ENCODE data around the gene LAMA3. TPM values are rescaled to one million over a fixed set of nuclear protein-coding genes. Genes with fewer than 3 reads are reported as not detected.

Gene LAMA3
- total RNA-seq, 1 experiment from 2014 or later: 5.6 TPM

DNA sequence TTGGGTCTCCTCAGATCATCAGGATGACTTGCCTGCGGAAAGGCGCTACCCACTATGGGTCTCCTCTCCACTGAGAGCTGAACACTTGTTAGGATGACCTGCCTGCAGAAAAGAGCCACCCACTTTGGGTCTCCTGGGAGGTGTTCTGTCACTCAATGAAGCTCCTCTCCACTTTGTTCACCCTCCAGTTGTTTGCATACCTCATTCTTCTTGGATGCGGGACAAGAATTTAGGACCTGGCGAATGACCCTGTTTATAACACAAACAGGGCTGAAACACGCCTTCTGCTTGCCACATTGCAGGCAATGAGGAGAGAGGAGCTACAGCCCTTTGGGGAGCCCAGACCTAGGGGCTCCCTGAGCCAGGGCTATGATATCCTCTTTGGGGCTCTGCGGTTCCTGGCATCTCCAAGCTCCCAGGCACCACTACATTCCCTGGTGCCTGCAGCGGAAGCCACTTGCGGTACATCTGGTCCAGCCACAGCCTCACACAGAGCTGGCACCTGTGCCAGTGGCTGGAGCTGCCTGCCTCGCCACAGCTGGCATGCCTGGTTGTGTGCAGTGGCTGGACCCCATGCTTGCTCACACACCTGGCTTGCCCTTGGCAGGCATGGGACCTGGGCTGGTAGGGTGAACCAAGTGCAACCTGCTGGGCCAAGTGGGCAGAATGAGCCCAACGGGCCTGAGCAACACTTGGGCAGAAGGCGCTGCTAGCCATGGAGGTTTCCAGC is 47.2 kb upstream of the LAMA3 start:
- POLR2A ChIA-PET: interaction anchor here (0.6 kb wide), 1 partner anchor 12 kb away, joined by 3 read pairs; no protein-coding TSS in a partner anchor
- Histone ChIP-seq H3K27ac (ENCODE audit: low read depth, low read length) (no peak overlapping the region), H3K9me2 (ENCODE audit: insufficient read depth) (no peaks in the 10 kb centered on the region), H2AFZ (ENCODE audit: low read depth, low read length, poor library complexity, severe bottlenecking) (no peak overlapping the region), H3K4me1 (ENCODE audit: control insufficient read depth in 1 of 2, insufficient read depth in 2 of 2, low read length in 2 of 2) (peaks cover 0 to 5% of the 10 kb centered on the region in 2 experiments; a peak in 1 of 4 replicates), H3K79me2 (ENCODE audit: insufficient read depth, low read length) (no peaks in the 10 kb centered on the region), H3K4me3 (replicated peaks in 1 of 2; ENCODE audit: low read depth in 1 of 2, low read length in 2 of 2) (no peak overlapping the region), H3K27me3 (ENCODE audit: insufficient read depth, low read length) (no peaks in the 10 kb centered on the region), H3K4me2 (ENCODE audit: low read length) (no peak overlapping the region), H3K9ac (ENCODE audit: low read length) (no peak overlapping the region), H4K20me1 (ENCODE audit: insufficient read depth) (no peaks in the 10 kb centered on the region), H3K36me3 (ENCODE audit: control insufficient read depth in 1 of 2, insufficient read depth in 2 of 2, low read length in 2 of 2) (no peaks in the 10 kb centered on the region), H3K9me3 (ENCODE audit: control insufficient read depth in 1 of 2, insufficient read depth in 1 of 2, low read depth in 1 of 2, low read length in 2 of 2) (no peaks in the 10 kb centered on the region; a peak in 1 of 4 replicates)
- BruUV-seq (replicated peaks): no TSS peak
- RAD21 ChIA-PET (ENCODE audit: low non-redundant PET in 1 of 2, low total read pairs in 2 of 2, uncharacterized antibody in 2 of 2, unreplicated experiment in 2 of 2): no interaction called here
- DNase-seq (ENCODE audit: low read depth, low spot score) (no peak), ATAC-seq (no peak)
- CTCF ChIA-PET: interaction anchor here (2.9 kb wide), 1 partner anchor 61 kb away, joined by 13 read pairs; no protein-coding TSS in a partner anchor
- TF ChIP-seq, protein P1, sequence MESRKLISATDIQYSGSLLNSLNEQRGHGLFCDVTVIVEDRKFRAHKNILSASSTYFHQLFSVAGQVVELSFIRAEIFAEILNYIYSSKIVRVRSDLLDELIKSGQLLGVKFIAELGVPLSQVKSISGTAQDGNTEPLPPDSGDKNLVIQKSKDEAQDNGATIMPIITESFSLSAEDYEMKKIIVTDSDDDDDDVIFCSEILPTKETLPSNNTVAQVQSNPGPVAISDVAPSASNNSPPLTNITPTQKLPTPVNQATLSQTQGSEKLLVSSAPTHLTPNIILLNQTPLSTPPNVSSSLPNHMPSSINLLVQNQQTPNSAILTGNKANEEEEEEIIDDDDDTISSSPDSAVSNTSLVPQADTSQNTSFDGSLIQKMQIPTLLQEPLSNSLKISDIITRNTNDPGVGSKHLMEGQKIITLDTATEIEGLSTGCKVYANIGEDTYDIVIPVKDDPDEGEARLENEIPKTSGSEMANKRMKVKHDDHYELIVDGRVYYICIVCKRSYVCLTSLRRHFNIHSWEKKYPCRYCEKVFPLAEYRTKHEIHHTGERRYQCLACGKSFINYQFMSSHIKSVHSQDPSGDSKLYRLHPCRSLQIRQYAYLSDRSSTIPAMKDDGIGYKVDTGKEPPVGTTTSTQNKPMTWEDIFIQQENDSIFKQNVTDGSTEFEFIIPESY (IDR thresholded peaks at IDR 0.05; ENCODE audit: extremely low read depth, insufficient replicate concordance, low read length): no peak
- TF ChIP-seq SRF (IDR thresholded peaks at IDR 0.05; ENCODE audit: low read depth) (no peak), YY1 (IDR thresholded peaks at IDR 0.05; ENCODE audit: extremely low read depth, insufficient replicate concordance, low read depth, low read length) (no peak), CBX3 (IDR thresholded peaks at IDR 0.05; ENCODE audit: low read depth) (no peak), ZNF274 (IDR thresholded peaks at IDR 0.05; ENCODE audit: low read depth, low read length) (no peak), SIN3A (IDR thresholded peaks at IDR 0.05; ENCODE audit: low read depth) (no peak), ELF1 (IDR thresholded peaks at IDR 0.05; ENCODE audit: borderline replicate concordance, low read depth) (no peak)
- TF ChIP-seq, protein P2, sequence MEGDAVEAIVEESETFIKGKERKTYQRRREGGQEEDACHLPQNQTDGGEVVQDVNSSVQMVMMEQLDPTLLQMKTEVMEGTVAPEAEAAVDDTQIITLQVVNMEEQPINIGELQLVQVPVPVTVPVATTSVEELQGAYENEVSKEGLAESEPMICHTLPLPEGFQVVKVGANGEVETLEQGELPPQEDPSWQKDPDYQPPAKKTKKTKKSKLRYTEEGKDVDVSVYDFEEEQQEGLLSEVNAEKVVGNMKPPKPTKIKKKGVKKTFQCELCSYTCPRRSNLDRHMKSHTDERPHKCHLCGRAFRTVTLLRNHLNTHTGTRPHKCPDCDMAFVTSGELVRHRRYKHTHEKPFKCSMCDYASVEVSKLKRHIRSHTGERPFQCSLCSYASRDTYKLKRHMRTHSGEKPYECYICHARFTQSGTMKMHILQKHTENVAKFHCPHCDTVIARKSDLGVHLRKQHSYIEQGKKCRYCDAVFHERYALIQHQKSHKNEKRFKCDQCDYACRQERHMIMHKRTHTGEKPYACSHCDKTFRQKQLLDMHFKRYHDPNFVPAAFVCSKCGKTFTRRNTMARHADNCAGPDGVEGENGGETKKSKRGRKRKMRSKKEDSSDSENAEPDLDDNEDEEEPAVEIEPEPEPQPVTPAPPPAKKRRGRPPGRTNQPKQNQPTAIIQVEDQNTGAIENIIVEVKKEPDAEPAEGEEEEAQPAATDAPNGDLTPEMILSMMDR (IDR thresholded peaks at IDR 0.05 in 2 of 3, conservative IDR thresholded peaks at IDR 0.05 in 1 of 3; ENCODE audit: borderline replicate concordance in 1 of 3, insufficient read depth in 1 of 3, low read depth in 2 of 3, low read length in 2 of 3): no peak
- TF ChIP-seq, protein P3, sequence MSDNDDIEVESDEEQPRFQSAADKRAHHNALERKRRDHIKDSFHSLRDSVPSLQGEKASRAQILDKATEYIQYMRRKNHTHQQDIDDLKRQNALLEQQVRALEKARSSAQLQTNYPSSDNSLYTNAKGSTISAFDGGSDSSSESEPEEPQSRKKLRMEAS (IDR thresholded peaks at IDR 0.05): no peak
- intact Hi-C loops (cut with micrococcal nuclease): no loop called here

Measured in HCT116 (cell line).